OCI-M1 (cell line): ENCODE results near the gene HPGDS.

Source experiments
- DNase-seq: peaks from one replicate; lab custom pipeline; 2025; lab: John Stamatoyannopoulos, UW

The HPGDS gene

GRCh38 chr4:94357624-94358023, 15.0 kb upstream of the HPGDS start:
- DNase-seq: no peak

- DNase-seq: no peak
Measured at GRCh38 chr4:94356444-94356843, 13.8 kb upstream of the HPGDS start.

GRCh38 chr4:94354474-94354896, 11.8 kb upstream of the HPGDS start:
- DNase-seq: no peak

- peak; percentile 16 for DNase-seq
Measured at GRCh38 chr4:94352996-94353395, 10.4 kb upstream of the HPGDS start.

- peak; percentile 44 for DNase-seq
Measured at GRCh38 chr4:94352163-94352562, 9.5 kb upstream of the HPGDS start.

GRCh38 chr4:94351319-94351718, 8.7 kb upstream of the HPGDS start:
- peak; percentile 24 for DNase-seq

- DNase-seq: no peak
Measured at GRCh38 chr4:94350095-94350494, 7.5 kb upstream of the HPGDS start.

- peak; percentile 40 for DNase-seq
Measured at GRCh38 chr4:94349193-94349592, 6.6 kb upstream of the HPGDS start.

- DNase-seq: no peak
Measured at GRCh38 chr4:94348666-94349065, 6.0 kb upstream of the HPGDS start.

GRCh38 chr4:94346541-94346940, 3.9 kb upstream of the HPGDS start:
- no peak for DNase-seq

GRCh38 chr4:94345969-94346368, 3.3 kb upstream of the HPGDS start:
- no peak for DNase-seq

- DNase-seq: peak; percentile 56
Measured at GRCh38 chr4:94345266-94345665, 2.6 kb upstream of the HPGDS start.

- no peak for DNase-seq
Measured at GRCh38 chr4:94344457-94344856, 1.8 kb upstream of the HPGDS start.

GRCh38 chr4:94341481-94342370, 910 bp downstream of the HPGDS start:
- DNase-seq: peak; percentile 17

- no peak for DNase-seq
Measured at GRCh38 chr4:94339779-94340178, 2.9 kb downstream of the HPGDS start.

GRCh38 chr4:94338681-94339351, 3.8 kb downstream of the HPGDS start:
- DNase-seq: peak; percentile 39

GRCh38 chr4:94336791-94337190, 5.8 kb downstream of the HPGDS start:
- DNase-seq: peak; percentile 54

GRCh38 chr4:94336303-94336702, 6.3 kb downstream of the HPGDS start:
- DNase-seq: peak; percentile 54

GRCh38 chr4:94334962-94335361, 7.7 kb downstream of the HPGDS start:
- no peak for DNase-seq

- DNase-seq: no peak
Measured at GRCh38 chr4:94334476-94334875, 8.2 kb downstream of the HPGDS start.

GRCh38 chr4:94333866-94334265, 8.8 kb downstream of the HPGDS start:
- DNase-seq: no peak

GRCh38 chr4:94332983-94333590, 9.5 kb downstream of the HPGDS start:
- DNase-seq: peak; percentile 31

- DNase-seq: no peak
Measured at GRCh38 chr4:94329933-94330332, 12.7 kb downstream of the HPGDS start.
